Mesodermal cell (in vitro differentiated cells): ENCODE results near the gene WDR18.

Experiments used
- H3K27ac ChIP-seq: 2 replicates; pipeline ENCODE4 v1.7.0; 2013; ENCODE audit warnings: mild to moderate bottlenecking, low read depth, low read length, moderate library complexity; ENCODE audit not compliant: severe bottlenecking
- H3K36me3 ChIP-seq: 2 replicates; pipeline ENCODE4 v1.7.1; 2013; ENCODE audit warnings: mild to moderate bottlenecking, low read length, moderate library complexity; ENCODE audit not compliant: control insufficient read depth, insufficient read depth
- H3K4me1 ChIP-seq: one replicate; pipeline ENCODE4 v1.7.1; 2013; ENCODE audit warnings: mild to moderate bottlenecking, low read length; ENCODE audit not compliant: insufficient read depth, control insufficient read depth, poor library complexity, severe bottlenecking
- H3K4me3 ChIP-seq: 2 replicates; pipeline ENCODE4 v1.7.0; 2013; ENCODE audit warnings: low read length, control low read depth, mild to moderate bottlenecking; ENCODE audit not compliant: insufficient read depth, poor library complexity, severe bottlenecking; ENCODE audit errors: extremely low read depth
- H3K9me3 ChIP-seq: 2 replicates; pipeline ENCODE4 v1.7.1; 2013; ENCODE audit warnings: mild to moderate bottlenecking, low read length, moderate library complexity; ENCODE audit not compliant: control insufficient read depth
- WGBS, 2 experiments: methylation state at CpG; one replicate each; pipeline ENCODE4 v1.1.5; 2013; ENCODE audit warnings: missing lambda C conversion rate in 2 of 2; ENCODE audit not compliant: insufficient coverage in 2 of 2; 5-methylcytosine and 5-hydroxymethylcytosine counted together

The WDR18 gene

DNA sequence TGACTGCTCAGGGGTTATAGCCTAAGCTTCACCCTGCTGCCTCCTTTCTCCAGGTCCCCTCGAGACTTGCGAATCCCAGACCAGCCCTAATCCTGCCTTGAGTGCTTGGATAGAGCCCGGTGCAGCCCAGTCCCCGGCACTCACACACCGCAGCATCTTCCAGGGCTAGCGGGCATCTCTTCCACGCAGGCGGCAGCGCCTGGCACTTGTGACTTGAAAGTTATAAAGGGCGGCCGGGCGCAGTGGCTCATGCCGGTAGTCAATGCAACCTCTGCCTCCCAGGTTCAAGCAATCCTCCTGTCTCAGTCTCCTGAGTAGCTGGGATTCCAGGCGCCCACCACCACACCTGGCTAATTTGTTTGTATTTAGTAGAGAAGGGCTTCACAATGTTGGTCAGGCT lies 1.9 kb downstream of the WDR18 start:
- 94 to 97% methylated on average over 10 to 14 of the region's 14 CpGs for WGBS, 2 experiments
- Histone ChIP-seq H3K4me3 (no peak overlapping the region), H3K9me3 (no peaks in the 10 kb centered on the region), H3K36me3 (peaks cover 48% of the 10 kb centered on the region), H3K4me1 (peaks cover 8% of the 10 kb centered on the region), H3K27ac (no peak overlapping the region)

DNA sequence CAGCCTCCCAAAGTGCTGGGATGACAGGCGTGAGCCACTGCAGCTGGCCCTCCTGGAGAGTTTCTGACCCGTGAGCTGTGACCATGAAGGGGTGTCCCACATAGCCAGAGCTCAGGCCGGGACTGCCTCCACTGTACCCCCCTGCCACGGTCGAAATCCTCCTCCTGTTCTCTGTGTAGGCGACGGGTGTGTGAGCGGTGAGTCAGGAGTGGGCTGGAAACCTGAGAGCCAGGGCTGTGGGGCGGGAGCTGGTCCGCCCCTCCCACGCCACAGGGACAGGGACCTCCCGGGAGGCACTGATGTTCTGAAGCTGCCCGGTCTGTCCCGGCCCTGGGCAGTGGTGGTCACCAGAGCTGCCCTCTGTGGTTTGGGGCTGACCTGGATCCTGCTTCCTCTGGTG lies 3.9 kb downstream of the WDR18 start:
- H3K27ac ChIP-seq, result no peak overlapping the region
- no peak overlapping the region for H3K4me3 ChIP-seq
- no peaks in the 10 kb centered on the region for H3K9me3 ChIP-seq
- peaks cover 59% of the 10 kb centered on the region for H3K36me3 ChIP-seq
- peaks cover 5% of the 10 kb centered on the region for H3K4me1 ChIP-seq
- 74% methylated on average over 14 of the region's 14 CpGs for WGBS, 2 experiments

DNA sequence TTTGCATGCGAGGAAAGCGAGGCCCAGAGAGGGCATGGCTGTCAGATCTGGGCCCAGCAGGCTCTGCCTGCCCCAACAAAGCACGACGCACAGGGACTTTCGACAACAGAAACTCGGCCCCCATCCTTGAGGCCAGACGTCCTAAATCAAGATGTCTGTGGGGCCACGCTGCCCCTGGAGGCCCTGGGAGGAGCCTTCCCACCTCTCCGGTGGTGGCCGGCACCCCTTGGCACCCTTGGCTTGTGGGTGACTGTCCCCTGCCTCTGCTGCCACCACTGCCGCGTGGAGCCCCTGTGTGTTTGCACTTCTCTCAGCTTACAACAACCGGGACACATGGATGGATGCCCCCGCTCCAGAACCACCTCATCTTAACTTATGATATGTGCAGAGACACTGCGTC lies 4.4 kb downstream of the WDR18 start:
- WGBS, 2 experiments, result 90 to 98% methylated on average over 14 to 15 of the region's 15 CpGs
- H3K4me3 ChIP-seq, result no peak overlapping the region
- peaks cover 5% of the 10 kb centered on the region for H3K4me1 ChIP-seq
- peaks cover 59% of the 10 kb centered on the region for H3K36me3 ChIP-seq
- no peak overlapping the region for H3K27ac ChIP-seq
- no peaks in the 10 kb centered on the region for H3K9me3 ChIP-seq

DNA sequence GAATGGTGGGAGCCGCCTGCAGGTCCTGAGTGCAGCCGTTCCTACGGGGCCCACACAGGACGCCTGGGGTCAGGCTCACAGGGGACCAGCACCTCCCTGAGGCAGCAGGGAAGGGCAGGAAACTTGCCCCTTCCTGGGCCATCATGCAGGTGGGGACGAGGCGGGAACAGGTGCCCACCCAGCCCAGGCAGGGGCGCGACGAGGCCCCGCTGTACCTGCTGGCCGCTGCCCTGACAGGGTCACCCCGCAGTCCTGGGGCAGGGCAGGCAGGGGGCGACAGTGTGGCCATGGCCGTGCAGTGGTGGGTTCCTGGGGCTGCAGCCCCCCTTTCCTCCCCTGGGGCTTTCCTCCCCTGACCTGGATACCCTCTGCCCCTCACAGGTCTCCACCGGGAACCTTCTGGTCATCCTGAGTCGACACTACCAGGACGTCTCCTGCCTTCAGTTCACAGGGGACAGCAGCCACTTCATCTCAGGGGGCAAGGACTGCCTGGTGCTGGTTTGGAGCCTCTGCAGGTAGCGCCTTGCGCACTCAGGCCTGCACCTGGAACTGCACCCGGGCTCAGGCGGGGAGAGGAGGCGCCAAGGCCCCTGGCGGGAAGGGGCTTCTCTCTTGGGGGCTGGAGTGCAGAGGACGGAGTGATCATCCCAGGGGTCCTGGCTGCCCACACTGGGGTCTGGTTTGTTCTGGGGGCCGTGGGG lies 5.4 kb downstream of the WDR18 start:
- no peak overlapping the region for H3K27ac ChIP-seq
- H3K9me3 ChIP-seq, result no peaks in the 10 kb centered on the region
- 92 to 93% methylated on average over 17 to 22 of the region's 25 CpGs for WGBS, 2 experiments
- H3K36me3 ChIP-seq, result peaks cover 67% of the 10 kb centered on the region
- no peaks in the 10 kb centered on the region for H3K4me1 ChIP-seq
- H3K4me3 ChIP-seq, result no peak overlapping the region

DNA sequence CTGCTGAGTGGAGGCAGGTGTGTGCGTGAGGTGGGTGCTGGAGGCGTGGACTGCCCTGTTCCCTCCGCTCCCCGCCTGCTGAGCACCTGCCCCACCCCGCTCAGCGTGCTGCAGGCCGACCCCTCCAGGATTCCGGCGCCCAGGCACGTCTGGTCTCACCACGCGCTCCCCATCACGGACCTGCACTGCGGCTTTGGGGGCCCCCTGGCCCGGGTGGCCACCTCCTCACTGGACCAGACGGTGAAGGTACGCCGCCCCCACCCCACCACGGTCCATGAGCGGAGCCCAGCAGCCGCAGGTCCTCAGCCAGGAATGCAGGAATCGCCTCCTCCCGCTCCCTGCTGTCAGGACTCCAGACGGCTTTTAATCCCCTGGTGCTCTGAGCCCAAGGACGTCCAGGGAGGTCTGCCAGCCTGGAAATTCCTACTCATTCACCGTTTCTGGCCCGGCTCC lies 6.0 kb downstream of the WDR18 start:
- H3K9me3 ChIP-seq, result no peaks in the 10 kb centered on the region
- H3K4me1 ChIP-seq, result no peaks in the 10 kb centered on the region
- no peak overlapping the region for H3K27ac ChIP-seq
- H3K4me3 ChIP-seq, result no peak overlapping the region
- 85 to 86% methylated on average over 21 to 24 of the region's 27 CpGs for WGBS, 2 experiments
- peaks cover 72% of the 10 kb centered on the region for H3K36me3 ChIP-seq

DNA sequence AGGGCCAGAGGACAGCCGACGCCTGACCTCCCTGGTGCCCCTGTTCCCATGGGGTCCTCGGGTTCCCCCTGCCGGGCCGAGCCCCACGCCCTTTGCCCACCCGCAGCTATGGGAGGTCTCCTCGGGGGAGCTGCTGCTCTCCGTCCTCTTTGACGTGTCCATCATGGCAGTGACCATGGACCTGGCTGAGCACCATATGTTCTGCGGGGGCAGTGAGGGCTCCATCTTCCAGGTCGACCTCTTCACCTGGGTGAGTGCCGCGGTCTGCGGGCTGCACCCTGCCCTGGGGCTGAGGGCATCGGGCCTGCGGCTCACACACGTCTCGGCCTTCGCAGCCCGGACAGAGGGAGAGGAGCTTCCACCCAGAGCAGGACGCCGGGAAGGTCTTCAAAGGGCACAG lies 6.6 kb downstream of the WDR18 start:
- Histone ChIP-seq H3K4me3 (no peak overlapping the region), H3K4me1 (peaks cover 3% of the 10 kb centered on the region), H3K27ac (no peak overlapping the region), H3K36me3 (peaks cover 67% of the 10 kb centered on the region), H3K9me3 (no peaks in the 10 kb centered on the region)
- 89 to 94% methylated on average over 22 to 23 of the region's 23 CpGs for WGBS, 2 experiments

DNA sequence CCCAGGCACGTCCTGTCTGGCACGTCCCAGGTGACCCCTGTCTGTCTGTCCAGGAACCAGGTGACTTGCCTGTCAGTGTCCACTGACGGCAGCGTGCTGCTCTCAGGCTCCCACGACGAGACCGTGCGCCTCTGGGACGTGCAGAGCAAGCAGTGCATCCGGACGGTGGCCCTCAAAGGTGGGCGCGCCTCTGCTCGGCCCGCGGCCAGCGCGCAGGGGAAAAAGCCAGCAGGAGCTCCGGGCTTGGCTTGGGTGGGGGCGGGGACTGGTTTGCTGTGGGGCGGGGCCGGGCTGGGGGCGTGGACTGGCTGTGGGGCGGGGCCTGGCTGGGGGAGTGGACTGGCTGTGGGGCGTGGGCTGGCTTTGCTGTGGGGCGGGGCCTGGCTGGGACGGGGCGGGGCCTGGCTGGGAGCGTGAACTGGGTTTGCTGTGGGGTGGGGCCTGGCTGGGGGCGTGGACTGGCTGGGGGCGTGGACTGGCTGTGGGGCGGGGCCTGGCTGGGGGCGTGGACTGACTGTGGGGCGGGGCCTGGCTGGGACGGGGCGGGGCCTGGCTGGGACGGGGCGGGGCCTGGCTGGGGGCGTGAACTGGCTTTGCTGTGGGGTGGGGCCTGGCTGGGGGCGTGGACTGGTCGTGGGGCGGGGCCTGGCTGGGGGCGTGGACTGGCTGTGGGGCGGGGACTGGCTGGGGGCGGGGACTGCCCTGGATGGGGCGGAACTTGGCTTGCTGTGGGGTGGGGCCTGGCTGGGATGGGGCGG lies 7.2 kb downstream of the WDR18 start:
- no peak overlapping the region for H3K27ac ChIP-seq
- peaks cover 61% of the 10 kb centered on the region for H3K36me3 ChIP-seq
- H3K9me3 ChIP-seq, result no peaks in the 10 kb centered on the region
- H3K4me1 ChIP-seq, result peaks cover 3% of the 10 kb centered on the region
- H3K4me3 ChIP-seq, result no peak overlapping the region
- WGBS, 2 experiments, result 85 to 90% methylated on average over 14 to 19 of the region's 47 CpGs

DNA sequence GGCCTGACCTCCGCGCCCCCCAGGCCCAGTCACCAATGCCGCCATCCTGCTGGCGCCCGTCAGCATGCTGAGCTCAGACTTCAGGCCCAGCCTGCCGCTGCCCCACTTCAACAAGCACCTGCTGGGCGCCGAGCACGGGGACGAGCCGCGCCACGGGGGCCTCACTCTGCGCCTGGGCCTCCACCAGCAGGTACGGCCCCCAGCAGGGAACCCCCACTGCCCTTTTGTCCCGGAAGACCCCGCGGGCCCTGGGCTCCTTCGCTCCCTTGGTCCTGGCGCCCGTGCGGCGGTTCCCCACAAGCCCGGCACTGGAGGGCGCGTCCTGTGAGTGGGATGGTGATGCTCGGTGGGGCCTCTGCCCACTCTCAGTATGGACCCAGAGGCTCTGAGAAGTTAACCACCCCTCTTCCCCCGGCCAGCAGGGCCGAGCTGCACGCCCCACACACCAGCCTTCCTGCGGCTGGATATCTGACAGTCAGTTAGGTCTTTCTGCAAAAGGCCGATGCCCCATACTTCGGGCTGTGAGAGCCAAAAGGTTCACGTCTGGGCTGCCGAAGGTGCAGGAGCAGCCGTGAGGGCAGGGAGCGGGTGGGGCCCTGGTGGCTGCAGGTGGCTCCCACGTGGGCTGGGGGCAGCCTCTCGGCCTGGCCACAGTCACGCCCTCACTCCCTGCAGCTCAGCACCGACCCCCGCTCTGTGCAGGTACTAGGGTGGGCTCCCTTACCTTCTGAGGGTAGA lies 8.0 kb downstream of the WDR18 start:
- 95 to 98% methylated on average over 34 to 40 of the region's 42 CpGs for whole genome bisulfite sequencing, 2 experiments
- H3K9me3 ChIP-seq, result no peaks in the 10 kb centered on the region
- peaks cover 53% of the 10 kb centered on the region for H3K36me3 ChIP-seq

DNA sequence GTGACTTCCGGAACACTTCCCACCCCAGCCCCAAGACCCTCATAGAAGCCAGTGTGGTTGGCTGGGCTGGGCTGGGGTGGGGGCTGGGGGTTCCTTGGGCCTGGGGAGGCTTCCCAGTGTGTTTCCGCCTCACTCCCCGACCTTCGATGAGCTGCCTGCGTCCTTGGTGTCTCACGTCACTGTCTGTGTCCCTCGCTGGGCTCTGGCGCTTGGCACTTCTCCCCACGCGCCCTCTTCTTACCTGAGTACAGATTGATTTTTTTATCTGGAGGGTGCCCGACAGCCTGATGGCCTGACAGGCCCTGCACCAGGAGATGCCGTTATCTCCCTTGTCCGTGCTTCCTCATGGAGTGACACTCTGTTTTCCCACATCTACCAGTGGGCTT lies 8.5 kb downstream of the WDR18 start:
- Histone ChIP-seq H3K36me3 (peaks cover 50% of the 10 kb centered on the region), H3K4me3 (no peak overlapping the region)
- 96 to 99% methylated on average over 10 to 12 of the region's 13 CpGs for WGBS, 2 experiments

More for the DNA sequence above, 8.0 kb downstream of the WDR18 start:
- H3K27ac ChIP-seq, result no peak overlapping the region
- H3K4me1 ChIP-seq, result peaks cover 3% of the 10 kb centered on the region
- H3K4me3 ChIP-seq, result no peak overlapping the region

DNA sequence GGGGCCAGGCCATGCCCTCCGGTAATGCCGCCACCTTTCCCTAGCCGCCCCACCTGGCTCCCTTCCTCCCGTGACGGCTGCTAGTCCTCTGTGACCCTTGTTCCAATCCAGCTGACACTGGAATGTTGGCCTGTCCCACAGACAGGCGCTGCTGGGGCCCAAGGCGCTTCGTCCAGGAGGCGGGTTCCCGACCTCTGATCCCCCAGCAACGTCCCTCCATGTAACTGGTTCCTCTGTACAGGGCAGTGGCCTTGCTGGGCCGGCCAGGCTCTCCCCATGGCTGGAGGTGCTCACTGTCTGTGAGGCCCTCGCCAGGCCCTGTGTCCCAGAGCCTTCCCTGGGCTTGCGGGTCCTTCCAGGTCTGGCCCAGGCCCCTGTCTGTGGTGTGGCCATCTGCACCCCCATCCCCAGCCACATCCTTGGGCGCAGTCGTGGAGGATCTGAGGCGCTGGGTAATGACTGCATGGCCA lies 9.3 kb downstream of the WDR18 start:
- Histone ChIP-seq H3K27ac (no peak overlapping the region), H3K4me3 (no peak overlapping the region)
- 93 to 95% methylated on average over 11 to 17 of the region's 17 CpGs for WGBS, 2 experiments

More for the DNA sequence above, 8.5 kb downstream of the WDR18 start:
- Histone ChIP-seq H3K4me1 (peaks cover 3% of the 10 kb centered on the region), H3K27ac (no peak overlapping the region), H3K9me3 (no peaks in the 10 kb centered on the region)

More for the DNA sequence above, 9.3 kb downstream of the WDR18 start:
- peaks cover 46% of the 10 kb centered on the region for H3K36me3 ChIP-seq
- H3K4me1 ChIP-seq, result peaks cover 3% of the 10 kb centered on the region
- no peaks in the 10 kb centered on the region for H3K9me3 ChIP-seq
